Vagina (tissue), 2 donors: ENCODE results near the gene ADGRB2.

Experiments used
- POLR2A ChIP-seq, 2 donors: fragments of 450-650 bp; IDR thresholded peaks; one replicate each; pipeline ENCODE4 v1.6.1; 2017; ENCODE audit warnings: antibody characterized with exemption in 2 of 2, mild to moderate bottlenecking in 2 of 2, moderate library complexity in 2 of 2
- POLR2AphosphoS5 ChIP-seq, 2 donors: sonication (generic); formaldehyde crosslinking; IDR thresholded peaks; one replicate each; pipeline ENCODE4 v1.9.0; 2017; ENCODE audit warnings: antibody characterized with exemption in 2 of 2, mild to moderate bottlenecking in 2 of 2, low read depth in 1 of 2; ENCODE audit not compliant: insufficient read depth in 1 of 2
- TF ChIP-seq, protein P1 (sequence below), 3 experiments: fragments of 450-650 bp in 2 of 3; fragments of 200-600 bp in 1 of 3; sonication (generic) in 1 of 3; IDR thresholded peaks; one replicate each; pipeline ENCODE4 v1.5.1; 2017 to 2019; ENCODE audit warnings: antibody characterized with exemption in 3 of 3, mild to moderate bottlenecking in 2 of 3, moderate library complexity in 2 of 3

DNA sequence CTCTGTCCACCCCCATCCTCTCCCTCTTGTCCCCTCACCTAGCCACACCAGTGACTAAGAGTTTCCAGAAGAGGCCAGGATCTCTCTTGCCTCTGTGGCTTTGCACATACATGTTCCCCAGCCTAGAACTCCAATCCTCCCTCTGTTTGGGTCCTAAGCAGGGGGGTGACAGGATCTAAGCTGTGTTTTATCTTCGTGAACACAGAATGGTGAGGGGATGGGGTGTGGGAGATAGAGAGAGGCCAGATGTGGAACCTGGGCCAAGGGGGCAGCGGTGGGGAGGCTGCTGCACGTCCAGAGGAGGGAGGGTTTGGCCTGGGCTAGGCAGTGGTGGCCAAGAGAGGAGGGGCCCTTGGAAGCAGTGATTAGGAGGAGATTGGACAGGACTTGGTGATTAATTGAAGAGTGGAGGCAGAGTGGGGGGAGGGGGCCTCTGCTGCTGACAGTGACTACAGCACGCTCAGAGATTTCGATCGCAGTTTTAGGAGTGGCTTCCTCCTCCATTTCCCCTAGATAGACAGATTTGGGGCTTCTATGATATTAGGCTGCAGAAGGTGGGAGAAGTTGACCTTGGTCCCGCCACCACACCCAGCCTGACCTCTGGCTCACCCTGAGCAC lies 17.1 kb upstream of the ADGRB2 start:
- TF ChIP-seq, protein P1, sequence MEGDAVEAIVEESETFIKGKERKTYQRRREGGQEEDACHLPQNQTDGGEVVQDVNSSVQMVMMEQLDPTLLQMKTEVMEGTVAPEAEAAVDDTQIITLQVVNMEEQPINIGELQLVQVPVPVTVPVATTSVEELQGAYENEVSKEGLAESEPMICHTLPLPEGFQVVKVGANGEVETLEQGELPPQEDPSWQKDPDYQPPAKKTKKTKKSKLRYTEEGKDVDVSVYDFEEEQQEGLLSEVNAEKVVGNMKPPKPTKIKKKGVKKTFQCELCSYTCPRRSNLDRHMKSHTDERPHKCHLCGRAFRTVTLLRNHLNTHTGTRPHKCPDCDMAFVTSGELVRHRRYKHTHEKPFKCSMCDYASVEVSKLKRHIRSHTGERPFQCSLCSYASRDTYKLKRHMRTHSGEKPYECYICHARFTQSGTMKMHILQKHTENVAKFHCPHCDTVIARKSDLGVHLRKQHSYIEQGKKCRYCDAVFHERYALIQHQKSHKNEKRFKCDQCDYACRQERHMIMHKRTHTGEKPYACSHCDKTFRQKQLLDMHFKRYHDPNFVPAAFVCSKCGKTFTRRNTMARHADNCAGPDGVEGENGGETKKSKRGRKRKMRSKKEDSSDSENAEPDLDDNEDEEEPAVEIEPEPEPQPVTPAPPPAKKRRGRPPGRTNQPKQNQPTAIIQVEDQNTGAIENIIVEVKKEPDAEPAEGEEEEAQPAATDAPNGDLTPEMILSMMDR (IDR thresholded peaks at IDR 0.05), result no peak
- TF ChIP-seq POLR2A (IDR thresholded peaks at IDR 0.05) (no peak), POLR2AphosphoS5 (IDR thresholded peaks at IDR 0.05; ENCODE audit: insufficient read depth in 1 of 2, low read depth in 1 of 2) (no peak)
